GM06990 (cell line): ENCODE data around the gene TMEM52B.

Source experiments
- DNase-seq: peaks from one replicate; pipeline ENCODE4 v3.0.0-alpha.2; 2011; ENCODE audit not compliant: insufficient read length; ENCODE audit errors: extremely low read depth
- H3K27me3 ChIP-seq: replicated peaks from 2 replicates; pipeline ENCODE4 v1.6.0; 2011; ENCODE audit warnings: low read length; ENCODE audit not compliant: control insufficient read depth, insufficient read depth
- H3K36me3 ChIP-seq: 2 replicates; pipeline ENCODE4 v1.5.1; 2011; ENCODE audit warnings: low read length; ENCODE audit not compliant: control insufficient read depth, insufficient read depth
- H3K4me3 ChIP-seq: replicated peaks from 2 replicates; pipeline ENCODE4 v1.5.1; 2011; ENCODE audit warnings: low read depth, mild to moderate bottlenecking, control low read depth, low read length
- TF ChIP-seq, protein P1 (sequence below): IDR thresholded peaks from 2 replicates; pipeline ENCODE4 v1.5.1; 2011; ENCODE audit warnings: low read length, control low read depth, mild to moderate bottlenecking, inconsistent platforms; ENCODE audit not compliant: insufficient read depth, poor library complexity, severe bottlenecking

Gene TMEM52B

DNA sequence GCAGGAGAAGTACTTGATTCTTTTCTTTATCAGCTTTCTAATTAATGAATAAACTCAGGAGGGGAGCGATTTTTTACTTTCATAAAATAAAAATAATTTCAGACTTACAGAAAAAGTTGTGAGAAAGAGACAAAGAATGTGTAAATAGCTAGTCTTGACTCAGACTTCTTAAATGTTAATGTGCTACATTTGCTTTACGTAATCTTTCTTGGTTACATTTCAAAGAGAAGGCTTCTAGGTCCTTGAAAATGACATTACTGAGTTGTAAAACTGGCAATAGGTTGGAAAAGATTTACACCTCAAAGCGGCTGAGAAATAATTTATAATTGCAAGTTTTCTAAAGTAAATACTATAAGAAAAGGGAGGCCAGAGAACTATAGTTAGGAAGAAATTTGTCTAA lies 62.5 kb downstream of the TMEM52B start:
- no peak for DNase-seq
- H3K36me3 ChIP-seq, result no peaks in the 10 kb centered on the region
- no peaks in the 10 kb centered on the region for H3K27me3 ChIP-seq
- TF ChIP-seq, protein P1, sequence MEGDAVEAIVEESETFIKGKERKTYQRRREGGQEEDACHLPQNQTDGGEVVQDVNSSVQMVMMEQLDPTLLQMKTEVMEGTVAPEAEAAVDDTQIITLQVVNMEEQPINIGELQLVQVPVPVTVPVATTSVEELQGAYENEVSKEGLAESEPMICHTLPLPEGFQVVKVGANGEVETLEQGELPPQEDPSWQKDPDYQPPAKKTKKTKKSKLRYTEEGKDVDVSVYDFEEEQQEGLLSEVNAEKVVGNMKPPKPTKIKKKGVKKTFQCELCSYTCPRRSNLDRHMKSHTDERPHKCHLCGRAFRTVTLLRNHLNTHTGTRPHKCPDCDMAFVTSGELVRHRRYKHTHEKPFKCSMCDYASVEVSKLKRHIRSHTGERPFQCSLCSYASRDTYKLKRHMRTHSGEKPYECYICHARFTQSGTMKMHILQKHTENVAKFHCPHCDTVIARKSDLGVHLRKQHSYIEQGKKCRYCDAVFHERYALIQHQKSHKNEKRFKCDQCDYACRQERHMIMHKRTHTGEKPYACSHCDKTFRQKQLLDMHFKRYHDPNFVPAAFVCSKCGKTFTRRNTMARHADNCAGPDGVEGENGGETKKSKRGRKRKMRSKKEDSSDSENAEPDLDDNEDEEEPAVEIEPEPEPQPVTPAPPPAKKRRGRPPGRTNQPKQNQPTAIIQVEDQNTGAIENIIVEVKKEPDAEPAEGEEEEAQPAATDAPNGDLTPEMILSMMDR, result no peak
- no peak overlapping the region for H3K4me3 ChIP-seq
